Measurements from ENCODE around the gene SLC26A5. TPM values are rescaled to one million over a fixed set of nuclear protein-coding genes. Genes with fewer than 3 reads are reported as not detected.
A peak's percentile ranks its signal among the peaks of the same experiment; 100 is the strongest.

SLC26A5 gene
- total RNA-seq, 4 donors from 2014 or later = 1.9 to 4.0 (median 3.5) TPM

DNA sequence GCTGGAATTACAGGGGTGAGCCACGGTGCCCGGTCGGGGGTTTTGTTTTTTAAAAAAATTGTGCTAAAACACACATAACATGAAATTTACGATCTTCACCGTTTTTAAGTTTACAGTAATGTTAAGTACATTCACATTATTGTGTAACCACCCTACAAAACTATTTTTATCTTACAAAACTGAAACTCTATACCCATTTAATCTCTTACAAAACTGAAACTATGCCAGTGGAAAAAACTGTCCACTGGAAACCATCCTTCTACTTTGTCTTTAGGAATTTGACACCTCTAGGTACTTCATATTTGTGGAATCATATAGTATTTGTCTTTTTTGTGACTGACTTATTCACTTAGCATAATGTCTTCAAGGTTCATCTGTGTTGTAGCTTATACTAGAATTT is 99.6 kb downstream of the SLC26A5 start:
- Histone ChIP-seq H3K36me3 (no peaks in the 10 kb centered on the region), H3K4me3 (replicated peaks in 1 of 3) (no peak overlapping the region), H3K27me3 (no peaks in the 10 kb centered on the region), H3K9me3 (no peaks in the 10 kb centered on the region), H3K27ac (no peak overlapping the region), H3K4me1 (peaks cover 39 to 40% of the 10 kb centered on the region in 2 donors)
- intact Hi-C loops (cut with DNase I) = no loop called here
- DNase-seq = no peak
- WGBS, 2 donors = 94% methylated on average over 5 of the region's 5 CpGs
- TF ChIP-seq POLR2A (IDR thresholded peaks at IDR 0.05) = no peak
- TF ChIP-seq, protein P1, sequence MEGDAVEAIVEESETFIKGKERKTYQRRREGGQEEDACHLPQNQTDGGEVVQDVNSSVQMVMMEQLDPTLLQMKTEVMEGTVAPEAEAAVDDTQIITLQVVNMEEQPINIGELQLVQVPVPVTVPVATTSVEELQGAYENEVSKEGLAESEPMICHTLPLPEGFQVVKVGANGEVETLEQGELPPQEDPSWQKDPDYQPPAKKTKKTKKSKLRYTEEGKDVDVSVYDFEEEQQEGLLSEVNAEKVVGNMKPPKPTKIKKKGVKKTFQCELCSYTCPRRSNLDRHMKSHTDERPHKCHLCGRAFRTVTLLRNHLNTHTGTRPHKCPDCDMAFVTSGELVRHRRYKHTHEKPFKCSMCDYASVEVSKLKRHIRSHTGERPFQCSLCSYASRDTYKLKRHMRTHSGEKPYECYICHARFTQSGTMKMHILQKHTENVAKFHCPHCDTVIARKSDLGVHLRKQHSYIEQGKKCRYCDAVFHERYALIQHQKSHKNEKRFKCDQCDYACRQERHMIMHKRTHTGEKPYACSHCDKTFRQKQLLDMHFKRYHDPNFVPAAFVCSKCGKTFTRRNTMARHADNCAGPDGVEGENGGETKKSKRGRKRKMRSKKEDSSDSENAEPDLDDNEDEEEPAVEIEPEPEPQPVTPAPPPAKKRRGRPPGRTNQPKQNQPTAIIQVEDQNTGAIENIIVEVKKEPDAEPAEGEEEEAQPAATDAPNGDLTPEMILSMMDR (IDR thresholded peaks at IDR 0.05) = no peak

DNA sequence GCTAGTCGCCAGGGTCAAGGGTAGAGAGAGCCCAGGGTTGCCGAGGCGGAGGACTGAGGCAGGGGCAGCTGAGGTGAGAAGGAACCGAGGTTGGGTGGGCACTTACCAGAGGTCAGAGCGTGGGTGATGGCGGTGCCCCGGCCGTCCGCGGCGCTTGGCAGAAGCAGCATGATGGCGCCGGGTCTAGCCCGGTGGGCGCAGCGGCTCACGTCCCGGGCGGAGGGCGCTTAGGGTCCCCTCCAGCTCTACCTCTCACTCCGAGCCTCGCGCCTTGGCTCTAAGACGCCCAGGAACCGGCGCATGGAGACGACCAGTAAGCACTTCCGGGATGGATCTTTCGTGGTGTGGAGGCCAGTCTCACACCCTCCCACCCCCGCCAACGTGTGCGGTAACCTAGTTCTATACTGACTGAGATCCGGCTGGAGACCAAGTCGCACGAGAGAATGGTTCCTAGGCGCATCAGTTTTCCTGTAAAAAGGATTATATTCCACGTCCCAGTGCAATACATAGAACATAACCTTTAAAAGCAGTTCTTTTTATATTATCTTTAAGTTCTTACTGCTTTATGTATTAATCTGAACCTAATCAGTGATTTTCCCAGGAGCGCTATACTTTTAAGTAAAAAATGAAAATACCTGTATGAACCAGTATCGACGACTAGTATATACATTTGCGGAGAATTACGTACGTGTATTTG is 101.4 kb downstream of the SLC26A5 start, which contains the start of gene DNAJC2:
DNAJC2 (minus strand) TSS at position 315 of the 697 bp plus-strand sequence; CDS start at position 170, 145 bp downstream.
- no peaks in the 10 kb centered on the region for H3K9me3 ChIP-seq
- H3K27ac ChIP-seq = peak within 1 kb of the TSS; percentile 48 to 72 (median 56)
- WGBS, 2 donors = 20 to 21% methylated on average over 18 of the region's 43 CpGs
- H3K36me3 ChIP-seq = peaks cover 0 to 5% of the 10 kb centered on the region in 2 donors
- no peaks in the 10 kb centered on the region for H3K27me3 ChIP-seq
- H3K4me3 ChIP-seq (replicated peaks in 1 of 3) = peak within 1 kb of the TSS; percentile 63 to 84 (median 84)
- TF ChIP-seq POLR2A (IDR thresholded peaks at IDR 0.05) = peak in 1 of 2 donors; percentile 69
- TF ChIP-seq, protein P1 (IDR thresholded peaks at IDR 0.05) = no peak
- peak; percentile 83 to 87 for DNase-seq
- peaks cover 30 to 34% of the 10 kb centered on the region in 2 donors for H3K4me1 ChIP-seq
- intact Hi-C loops (cut with DNase I) = no loop called here

DNA sequence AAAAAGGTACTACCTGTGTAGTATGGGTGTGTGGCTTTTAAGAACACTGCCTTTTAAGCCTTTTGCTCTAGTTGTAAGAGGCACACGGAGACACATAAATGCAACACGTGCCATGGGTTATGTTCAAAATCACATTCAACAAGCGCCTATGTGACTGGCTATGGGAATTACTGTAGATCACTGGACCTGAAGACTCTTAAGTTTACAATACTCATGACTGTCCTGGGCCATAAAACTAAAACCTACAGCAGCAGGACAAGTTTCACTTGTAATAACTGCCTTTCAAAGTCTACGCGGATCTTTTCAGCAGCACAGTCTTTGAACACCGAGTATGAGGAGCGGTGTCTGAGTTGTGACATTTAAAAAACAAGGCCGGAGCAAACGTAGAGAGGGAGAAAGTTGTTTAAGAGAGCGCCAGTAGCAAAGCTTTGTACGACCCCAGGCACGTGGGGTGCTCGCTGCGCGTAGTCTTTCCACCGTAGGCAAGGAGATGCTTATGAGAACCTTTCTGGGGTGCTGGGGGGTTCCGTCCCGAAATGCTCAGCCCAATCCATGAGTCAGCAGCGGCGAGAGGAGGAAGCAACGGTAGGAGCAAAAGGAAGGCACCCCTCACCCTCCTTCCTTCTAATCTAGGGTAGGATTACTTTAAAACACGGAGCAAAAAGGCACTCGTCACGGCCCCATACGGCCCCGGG is 102.1 kb downstream of the SLC26A5 start:
- H3K36me3 ChIP-seq = peaks cover 0 to 7% of the 10 kb centered on the region in 2 donors
- TF ChIP-seq, protein P1 (IDR thresholded peaks at IDR 0.05) = no peak
- TF ChIP-seq POLR2A (IDR thresholded peaks at IDR 0.05) = no peak
- DNase-seq = no peak
- WGBS, 2 donors = 1 to 2% methylated on average over 22 to 26 of the region's 26 CpGs
- peaks cover 23 to 27% of the 10 kb centered on the region in 2 donors for H3K4me1 ChIP-seq
- no peaks in the 10 kb centered on the region for H3K27me3 ChIP-seq
- H3K9me3 ChIP-seq = no peaks in the 10 kb centered on the region
- H3K4me3 ChIP-seq (replicated peaks in 1 of 3) = peak overlapping the region; percentile 63 to 84 (median 84)
- intact Hi-C loops (cut with DNase I) = no loop called here
- peak overlapping the region; percentile 48 to 72 (median 56) for H3K27ac ChIP-seq

DNA sequence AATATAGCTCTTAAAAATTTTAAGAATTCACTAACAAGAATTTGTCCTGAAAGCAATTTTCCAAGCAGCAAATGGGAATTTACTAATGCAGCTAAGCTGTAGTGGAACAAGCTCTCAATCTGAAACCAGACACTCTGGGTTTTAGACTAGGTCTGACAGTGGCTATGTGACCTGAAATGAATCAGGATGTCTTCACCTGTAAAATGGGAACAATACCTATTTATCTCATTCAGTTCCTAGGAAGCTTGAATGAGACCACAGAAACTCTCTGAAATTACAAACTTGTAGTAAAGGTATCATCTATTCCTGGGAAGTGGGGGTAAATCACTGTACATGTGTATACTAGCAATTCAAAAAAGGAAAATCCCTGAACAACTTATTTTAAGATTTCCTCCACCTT is 102.7 kb downstream of the SLC26A5 start:
- Histone ChIP-seq H3K4me1 (peaks cover 21 to 22% of the 10 kb centered on the region in 2 donors), H3K4me3 (replicated peaks in 1 of 3) (peak overlapping the region in 2 of 3 donors; percentile 63 to 84), H3K27me3 (no peaks in the 10 kb centered on the region), H3K27ac (no peak overlapping the region), H3K9me3 (no peaks in the 10 kb centered on the region), H3K36me3 (peaks cover 0 to 11% of the 10 kb centered on the region in 2 donors)
- no peak for DNase-seq
- TF ChIP-seq, protein P1 (IDR thresholded peaks at IDR 0.05) = no peak
- TF ChIP-seq POLR2A (IDR thresholded peaks at IDR 0.05) = no peak
- intact Hi-C loops (cut with DNase I) = no loop called here

DNA sequence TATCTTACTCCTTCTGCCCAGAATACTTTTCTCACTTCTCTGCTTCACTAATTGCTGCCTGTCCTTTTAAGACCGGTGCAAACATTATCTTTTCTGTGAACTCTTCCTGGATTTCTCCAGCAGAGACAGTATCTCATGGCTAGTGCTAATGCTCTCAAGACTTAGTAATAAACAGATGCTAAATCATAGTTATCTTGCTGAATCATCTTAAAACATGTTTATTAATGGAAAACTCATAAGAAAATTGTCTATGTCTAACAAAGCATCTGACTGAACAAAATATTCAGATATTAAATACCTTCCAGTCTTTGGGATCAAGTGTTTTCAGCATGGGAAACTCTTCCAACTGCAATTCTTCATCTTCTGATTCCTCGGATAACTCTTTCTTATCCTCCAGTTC is 104.5 kb downstream of the SLC26A5 start:
- no peak overlapping the region for H3K4me3 ChIP-seq (replicated peaks in 1 of 3)
- H3K27me3 ChIP-seq = no peaks in the 10 kb centered on the region
- peaks cover 11 to 22% of the 10 kb centered on the region in 2 donors for H3K36me3 ChIP-seq
- WGBS, 2 donors = 91 to 92% methylated on average over 2 of the region's 2 CpGs
- no peak for DNase-seq
- intact Hi-C loops (cut with DNase I) = no loop called here
- no peak overlapping the region for H3K27ac ChIP-seq
- H3K4me1 ChIP-seq = peaks cover 12 to 18% of the 10 kb centered on the region in 2 donors
- TF ChIP-seq POLR2A (IDR thresholded peaks at IDR 0.05) = no peak
- TF ChIP-seq, protein P1 (IDR thresholded peaks at IDR 0.05) = no peak
- no peaks in the 10 kb centered on the region for H3K9me3 ChIP-seq
